IPS-18c (cell line): ENCODE results near the gene FGGY.
"Not testable (repeated sequence)": the region's sequence is repeated elsewhere in the genome, so short reads cannot be mapped to it uniquely, and the experiment has no call there.

Experiments
- H3K4me3 ChIP-seq: 2 replicates; pipeline ENCODE4 v1.7.0; 2013; ENCODE audit warnings: low read depth, mild to moderate bottlenecking, low read length, moderate library complexity; ENCODE audit not compliant: insufficient read depth
- H3K9me3 ChIP-seq: one replicate; pipeline ENCODE4 v1.6.1; 2013; ENCODE audit warnings: mild to moderate bottlenecking, low read length, moderate library complexity; ENCODE audit not compliant: control insufficient read depth, insufficient read depth

The FGGY gene

DNA sequence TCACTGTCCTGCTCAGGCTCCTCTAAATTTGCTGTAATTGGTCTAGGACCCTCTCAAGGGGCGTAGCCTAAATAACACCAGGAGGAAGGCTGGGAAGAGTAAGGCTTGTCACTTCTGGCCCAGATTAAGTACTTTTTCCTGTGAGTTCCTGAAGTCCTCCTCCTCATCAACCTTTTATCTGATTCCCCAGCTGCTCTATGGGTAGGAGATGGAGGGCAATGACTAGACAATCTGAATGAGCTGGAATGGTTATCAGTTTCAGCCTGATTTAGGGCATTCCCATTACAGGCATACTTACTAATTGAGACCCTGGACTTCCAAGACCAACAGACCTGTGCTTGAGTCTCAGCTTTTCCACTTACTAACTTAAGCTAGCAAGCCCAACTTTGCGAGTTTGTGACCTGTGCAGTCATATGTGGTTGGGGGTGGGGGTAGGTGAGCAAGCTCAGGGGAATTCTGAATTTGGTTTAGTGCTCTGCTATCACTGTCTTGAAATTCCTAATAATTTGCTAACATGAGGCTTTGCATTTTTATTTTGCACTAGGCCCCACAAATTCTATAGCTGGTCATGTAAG lies 18.0 kb upstream of the FGGY start:
- Histone ChIP-seq H3K4me3 (no peak overlapping the region), H3K9me3 (no peaks in the 10 kb centered on the region)

DNA sequence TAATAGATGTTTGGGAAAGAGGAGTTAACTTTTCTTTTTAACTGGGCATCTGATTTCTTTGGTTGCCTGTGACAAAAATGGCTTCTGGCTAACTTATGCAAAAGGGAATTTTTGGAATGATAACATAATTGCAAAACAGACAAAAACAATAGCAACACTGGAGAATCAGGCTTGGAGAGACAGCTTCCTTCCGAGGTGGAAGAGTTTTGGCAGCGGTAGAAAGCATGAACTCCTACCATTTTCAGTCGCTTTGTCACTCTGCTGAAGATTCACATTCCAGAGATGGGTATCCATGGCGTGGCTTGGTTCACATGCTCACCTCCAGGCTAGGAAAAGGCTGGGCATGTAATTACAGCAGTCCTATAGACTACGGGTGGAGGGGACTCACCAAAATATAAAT lies 17.2 kb upstream of the FGGY start:
- no peak overlapping the region for H3K4me3 ChIP-seq
- H3K9me3 ChIP-seq = no peaks in the 10 kb centered on the region

GRCh38 chr1:59282951-59283350 lies 13.9 kb upstream of the FGGY start:
- no peak overlapping the region for H3K4me3 ChIP-seq
- H3K9me3 ChIP-seq = no peaks in the 10 kb centered on the region

DNA sequence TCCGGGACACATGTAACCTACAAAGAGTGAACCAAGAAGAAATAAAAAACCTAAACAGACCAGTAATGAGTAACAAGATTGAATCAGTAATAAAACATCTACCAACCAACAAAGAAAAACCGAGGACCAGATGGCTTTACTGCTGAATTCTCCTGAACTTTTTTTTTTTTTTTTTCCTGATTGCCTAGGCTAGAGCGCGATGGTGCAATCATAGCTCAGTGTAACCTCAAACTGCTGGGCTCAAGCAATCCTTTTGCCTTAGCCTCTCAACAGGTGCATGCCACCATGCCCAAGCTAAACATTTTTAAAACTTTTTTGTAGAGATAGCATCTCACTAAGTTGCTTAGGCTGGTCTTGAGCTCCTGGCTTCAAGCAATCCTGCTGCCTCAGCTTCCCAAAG lies 11.2 kb upstream of the FGGY start:
- no peaks in the 10 kb centered on the region for H3K9me3 ChIP-seq

DNA sequence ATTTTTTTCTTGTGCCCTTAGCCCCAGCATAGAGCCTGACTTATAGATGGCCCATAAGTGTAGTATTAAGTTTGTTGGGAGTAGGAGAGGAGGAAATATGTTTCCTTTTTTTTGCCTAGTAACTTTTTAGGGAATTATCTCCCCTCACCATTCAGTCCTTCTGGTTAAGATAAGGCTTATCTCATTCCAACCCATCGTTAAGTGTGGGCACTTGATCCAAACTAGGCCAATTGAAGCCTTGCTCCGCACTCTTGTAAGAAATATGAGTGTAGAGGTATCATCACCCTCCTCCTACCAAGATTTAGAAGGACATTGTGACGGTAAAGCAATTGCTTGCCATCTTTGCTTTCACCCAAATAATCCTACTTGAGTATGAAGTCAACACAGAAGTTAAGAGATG lies 8.8 kb upstream of the FGGY start:
- H3K9me3 ChIP-seq = no peaks in the 10 kb centered on the region
- no peak overlapping the region for H3K4me3 ChIP-seq

More for the DNA sequence above, 11.2 kb upstream of the FGGY start:
- no peak overlapping the region for H3K4me3 ChIP-seq

GRCh38 chr1:59289570-59289969 lies 7.3 kb upstream of the FGGY start:
- no peaks in the 10 kb centered on the region for H3K9me3 ChIP-seq
- H3K4me3 ChIP-seq = no peak overlapping the region

DNA sequence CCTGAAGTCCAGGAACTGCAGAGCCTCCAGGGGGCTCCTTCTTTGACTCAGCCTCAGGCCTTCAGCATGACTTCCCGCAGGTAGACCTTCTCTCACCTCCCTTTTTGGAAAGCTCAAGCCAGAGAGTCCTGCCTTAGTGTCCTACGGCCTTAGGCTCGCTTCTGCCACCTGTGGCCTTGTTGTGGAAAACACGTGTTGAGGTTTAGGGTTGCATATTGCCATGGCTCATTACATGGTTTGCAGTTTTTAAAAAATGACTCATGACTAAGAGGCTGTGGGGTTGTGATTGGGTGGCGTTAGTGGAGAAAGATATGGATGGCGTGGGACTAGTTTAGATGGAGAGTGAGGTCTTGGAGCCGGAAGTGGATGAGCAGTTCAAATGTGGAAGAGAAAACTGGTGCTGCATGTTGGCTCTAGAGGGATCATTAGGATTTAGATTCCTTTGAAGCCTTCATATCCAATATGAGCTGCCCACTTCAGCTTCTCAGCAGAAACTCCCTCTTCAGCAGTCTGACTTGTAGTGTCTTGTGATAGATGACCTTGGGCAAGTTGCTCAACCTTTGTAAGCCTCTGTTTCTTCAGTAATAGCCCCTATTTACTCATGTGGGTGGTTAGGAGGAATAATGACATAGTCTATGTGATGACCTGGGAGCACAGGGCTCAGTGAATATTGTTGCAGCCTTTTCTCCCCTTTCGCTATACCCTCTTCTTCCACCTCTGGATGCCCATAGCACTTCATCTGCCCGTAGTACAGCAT lies 6.5 kb upstream of the FGGY start:
- no peak overlapping the region for H3K4me3 ChIP-seq
- H3K9me3 ChIP-seq = no peaks in the 10 kb centered on the region

DNA sequence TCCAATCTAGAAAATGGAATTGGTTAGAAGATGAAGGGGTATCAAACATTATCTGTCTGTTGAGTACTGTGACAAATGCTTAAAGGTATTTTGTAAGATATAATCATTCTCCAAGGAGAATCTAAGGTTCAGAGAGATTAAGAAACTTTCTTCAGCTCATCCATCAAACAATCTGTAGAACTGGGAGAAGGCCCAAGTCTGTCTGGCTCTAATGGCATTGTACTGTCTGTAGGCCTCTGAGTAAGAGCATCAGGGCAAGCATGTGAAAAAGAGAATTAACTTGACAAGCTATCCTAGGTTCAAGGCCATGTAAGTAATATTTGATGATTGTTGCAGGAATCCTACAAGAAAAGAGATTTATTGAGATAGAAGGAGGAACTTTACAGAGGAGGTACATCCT lies 5.3 kb upstream of the FGGY start:
- Histone ChIP-seq H3K9me3 (no peaks in the 10 kb centered on the region), H3K4me3 (no peak overlapping the region)

DNA sequence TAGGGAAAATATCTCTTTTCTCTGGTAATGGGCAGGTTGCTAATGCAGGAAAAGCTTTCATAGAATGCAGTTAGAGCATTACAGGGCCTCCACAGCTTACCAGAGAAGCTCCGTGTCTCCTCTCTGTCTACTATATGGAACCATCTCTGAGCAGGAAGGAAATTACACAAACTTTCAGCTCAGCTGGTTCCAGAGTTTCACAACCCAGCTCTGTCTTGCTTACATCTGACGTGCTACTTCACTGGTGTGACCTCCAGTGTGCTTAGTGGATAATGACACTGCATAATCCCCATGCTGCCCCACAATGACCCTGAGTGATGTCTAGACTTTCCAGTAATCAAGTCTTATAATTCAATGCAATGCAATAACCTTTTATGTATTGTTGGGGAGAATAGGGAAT lies 4.3 kb upstream of the FGGY start:
- H3K4me3 ChIP-seq = no peak overlapping the region
- H3K9me3 ChIP-seq = no peaks in the 10 kb centered on the region

DNA sequence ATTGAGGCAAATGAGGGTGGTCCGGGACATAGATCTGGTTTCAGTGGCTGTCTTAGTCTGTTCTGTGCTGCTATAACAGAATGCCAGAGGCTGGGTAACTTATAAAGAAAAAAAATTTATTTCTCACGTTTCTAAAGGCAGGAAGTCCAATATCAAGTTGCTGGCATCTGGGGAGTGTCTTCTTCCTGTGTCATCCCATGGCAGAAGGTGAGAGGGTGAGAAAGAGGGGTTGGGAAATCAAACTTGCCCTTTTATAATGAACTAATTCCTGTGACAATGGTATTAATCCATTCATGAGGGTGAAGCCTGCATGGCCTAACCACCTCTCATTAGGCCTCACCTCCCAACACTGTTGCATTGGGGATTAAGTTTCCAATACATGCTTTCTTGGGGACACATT lies 3.7 kb upstream of the FGGY start:
- no peaks in the 10 kb centered on the region for H3K9me3 ChIP-seq
- no peak overlapping the region for H3K4me3 ChIP-seq

DNA sequence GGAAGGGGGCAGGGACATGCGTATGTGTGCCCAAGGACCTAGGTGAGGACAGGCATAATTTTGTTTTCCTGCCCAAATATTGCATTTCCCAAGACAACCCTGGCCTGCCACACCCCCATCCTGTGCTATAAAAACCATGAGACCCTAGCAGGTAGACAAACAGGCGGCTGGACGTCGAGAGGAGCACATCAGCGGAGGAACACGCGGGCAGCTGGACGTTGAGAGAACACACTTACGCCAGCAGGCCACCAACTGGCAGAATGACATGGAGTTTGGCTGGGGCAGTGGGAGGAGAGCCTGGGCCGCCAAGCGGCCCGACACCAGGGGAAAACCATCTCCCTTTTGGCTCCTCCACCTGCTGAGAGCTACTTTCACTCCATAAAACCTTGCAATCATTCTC lies 3.0 kb upstream of the FGGY start:
- H3K4me3 ChIP-seq = no peak overlapping the region
- H3K9me3 ChIP-seq = no peaks in the 10 kb centered on the region

DNA sequence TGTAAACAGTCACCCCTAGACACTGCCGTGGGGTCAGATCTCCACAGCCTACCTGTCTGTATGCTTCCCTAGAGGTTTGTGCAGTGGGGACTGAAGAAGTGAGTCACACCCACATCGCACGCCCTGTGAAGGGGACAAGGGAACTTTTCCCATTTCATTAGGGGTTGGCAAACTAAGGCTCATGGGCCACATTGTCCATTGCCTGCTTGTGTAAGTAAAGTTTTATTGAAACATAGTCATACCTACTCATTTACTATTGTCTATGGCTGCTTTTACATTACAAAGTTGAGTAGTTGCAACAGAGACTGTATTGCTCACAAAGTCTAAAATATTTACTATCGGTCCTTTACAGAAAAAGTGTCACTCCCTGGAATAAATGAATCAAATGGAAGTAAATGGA lies 2.5 kb upstream of the FGGY start:
- Histone ChIP-seq H3K9me3 (no peaks in the 10 kb centered on the region), H3K4me3 (no peak overlapping the region)

DNA sequence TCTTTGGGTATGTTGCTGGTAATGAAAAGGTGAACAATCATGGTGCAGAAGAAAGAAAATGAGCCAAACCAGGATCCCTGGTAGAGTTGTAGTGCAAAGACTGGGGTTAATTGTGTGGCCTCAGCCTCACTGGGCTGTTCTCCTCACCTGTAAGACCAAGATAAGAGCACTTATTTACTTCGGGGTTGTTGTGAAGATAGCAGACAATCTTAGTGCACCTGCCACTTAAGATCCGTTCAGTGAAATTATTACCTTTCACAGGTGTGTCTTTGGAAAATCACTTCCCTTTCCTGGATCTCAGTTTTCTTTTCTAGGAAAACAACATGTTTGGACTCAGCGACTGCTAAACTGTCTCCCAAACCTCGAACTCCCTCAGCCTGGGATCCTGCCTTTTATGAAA lies 1.3 kb upstream of the FGGY start:
- H3K4me3 ChIP-seq = peak overlapping the region; percentile 39; the same call in 1 of the 2 replicates

GRCh38 chr1:59298026-59298583 lies 1.2 kb downstream of the FGGY start:
- no peaks in the 10 kb centered on the region for H3K9me3 ChIP-seq
- no peak overlapping the region for H3K4me3 ChIP-seq

More for the DNA sequence above, 1.3 kb upstream of the FGGY start:
- no peaks in the 10 kb centered on the region for H3K9me3 ChIP-seq

GRCh38 chr1:59298710-59299346 lies 1.9 kb downstream of the FGGY start:
- Histone ChIP-seq H3K4me3 (no peak overlapping the region), H3K9me3 (no peaks in the 10 kb centered on the region)

DNA sequence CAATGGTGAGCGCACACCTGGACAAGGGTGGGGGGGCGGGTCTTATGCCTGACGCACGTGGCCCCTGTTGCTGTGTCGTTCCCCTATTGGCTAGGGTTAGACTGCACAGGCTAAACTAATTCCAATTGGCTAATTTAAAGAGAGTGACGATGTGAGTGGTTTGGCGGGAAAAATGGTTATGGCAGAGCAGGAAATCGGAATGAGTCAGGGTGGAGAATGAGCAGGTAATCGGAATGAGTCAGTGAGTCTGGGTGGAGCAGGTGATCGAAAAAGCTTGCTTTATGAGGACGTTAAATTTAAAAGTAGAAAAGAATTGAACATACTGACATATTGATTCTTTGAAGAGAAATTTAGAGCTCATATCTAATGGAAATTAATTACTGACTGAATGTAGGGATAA lies 2.8 kb downstream of the FGGY start:
- not testable (repeated sequence) for H3K9me3 ChIP-seq

GRCh38 chr1:59302297-59302696 lies 5.4 kb downstream of the FGGY start:
- no peaks in the 10 kb centered on the region for H3K9me3 ChIP-seq
- no peak overlapping the region for H3K4me3 ChIP-seq

More for the DNA sequence above, 2.8 kb downstream of the FGGY start:
- H3K4me3 ChIP-seq = not testable (repeated sequence)

DNA sequence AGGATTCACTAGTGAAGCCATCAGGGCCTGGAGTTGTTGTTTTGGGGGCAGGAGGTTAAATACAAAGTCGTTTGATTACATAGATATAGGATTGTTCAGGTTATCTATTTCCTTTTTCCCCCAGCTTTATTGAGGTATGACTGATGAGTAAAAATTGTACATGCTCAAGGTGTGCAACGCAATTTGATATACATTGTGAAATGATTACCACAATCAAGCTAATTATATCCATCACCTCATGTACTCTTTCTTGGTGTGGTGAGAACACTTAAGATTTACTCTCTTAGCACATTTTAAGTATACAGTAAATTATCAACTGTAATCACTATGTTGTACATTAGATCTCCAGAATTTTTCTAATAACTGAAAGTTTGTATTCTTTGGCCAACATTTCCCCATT lies 6.0 kb downstream of the FGGY start:
- Histone ChIP-seq H3K4me3 (no peak overlapping the region), H3K9me3 (no peaks in the 10 kb centered on the region)
